IPS-20b (cell line): ENCODE results near the gene ZNF655.
"Not testable (repeated sequence)": the region's sequence is repeated elsewhere in the genome, so short reads cannot be mapped to it uniquely, and the experiment has no call there.

ENCODE experiments used
- H3K27ac ChIP-seq: one replicate; pipeline ENCODE4 v1.5.1; 2013; ENCODE audit warnings: low read length
- H3K27me3 ChIP-seq: 2 replicates; pipeline ENCODE4 v1.6.1; 2013; ENCODE audit warnings: mild to moderate bottlenecking, low read length, inconsistent platforms; ENCODE audit not compliant: insufficient read depth
- H3K36me3 ChIP-seq: 2 replicates; pipeline ENCODE4 v1.6.1; 2013; ENCODE audit warnings: low read depth, mild to moderate bottlenecking, inconsistent platforms, low read length, moderate library complexity; ENCODE audit not compliant: insufficient read depth
- H3K4me1 ChIP-seq: 2 replicates; pipeline ENCODE4 v1.6.1; 2013; ENCODE audit warnings: mild to moderate bottlenecking, control low read depth, inconsistent platforms, low read length, moderate library complexity; ENCODE audit not compliant: insufficient read depth
- H3K4me3 ChIP-seq: 2 replicates; pipeline ENCODE4 v1.5.1; 2013; ENCODE audit warnings: mild to moderate bottlenecking, low read length, inconsistent platforms
- H3K9ac ChIP-seq: 2 replicates; pipeline ENCODE4 v1.6.1; 2013; ENCODE audit warnings: low read depth, mild to moderate bottlenecking, inconsistent platforms, low read length, moderate library complexity
- H3K9me3 ChIP-seq: 2 replicates; pipeline ENCODE4 v1.6.1; 2013; ENCODE audit warnings: mild to moderate bottlenecking, low read depth, low read length, inconsistent platforms; ENCODE audit not compliant: insufficient read depth

ZNF655 gene

DNA sequence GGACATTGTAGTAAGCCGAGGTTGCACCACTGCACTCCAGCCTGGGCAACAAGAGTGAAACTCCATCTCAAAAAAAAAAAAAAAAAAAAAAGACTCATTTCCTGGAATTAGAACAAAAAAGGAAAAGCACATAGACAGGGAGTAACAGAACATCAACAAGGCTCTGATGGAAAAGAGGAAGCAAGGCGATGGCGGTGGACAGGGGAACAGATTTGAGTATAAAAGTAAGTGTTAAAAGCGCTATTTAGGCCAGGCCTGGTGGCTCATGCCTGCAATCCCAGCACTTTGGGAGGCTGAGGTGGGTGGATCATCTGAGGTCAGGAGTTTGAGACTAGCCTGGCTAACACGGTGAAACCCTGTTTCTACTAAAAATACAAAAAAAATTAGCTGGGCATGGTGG is 13.1 kb upstream of the ZNF655 start:
- H3K4me1 ChIP-seq, H3K27ac ChIP-seq, H3K27me3 ChIP-seq, H3K9ac ChIP-seq, H3K4me3 ChIP-seq: not testable (repeated sequence)
- H3K36me3 ChIP-seq, result peaks cover 22% of the 10 kb centered on the region
- peaks cover 50% of the 10 kb centered on the region for H3K9me3 ChIP-seq

DNA sequence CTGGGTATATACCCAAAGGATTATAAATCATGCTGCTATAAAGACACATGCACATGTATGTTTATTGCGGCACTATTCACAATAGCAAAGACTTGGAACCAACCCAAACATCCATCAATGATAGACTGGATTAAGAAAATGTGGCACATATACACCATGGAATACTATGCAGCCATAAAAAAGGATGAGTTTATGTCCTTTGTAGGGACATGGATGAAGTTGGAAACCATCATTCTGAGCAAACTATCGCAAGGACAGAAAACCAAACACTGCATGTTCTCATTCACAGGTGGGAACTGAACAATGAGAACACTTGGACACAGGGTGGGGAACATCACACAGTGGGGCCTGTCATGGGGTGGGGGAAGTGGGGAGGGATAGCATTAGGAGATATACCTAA is 8.9 kb upstream of the ZNF655 start:
- Histone ChIP-seq H3K36me3 (peaks cover 24% of the 10 kb centered on the region), H3K9me3 (peaks cover 15% of the 10 kb centered on the region; the same call in 1 of the 2 replicates)
- H3K27me3 ChIP-seq, H3K9ac ChIP-seq, H3K4me1 ChIP-seq, H3K4me3 ChIP-seq, H3K27ac ChIP-seq: not testable (repeated sequence)

DNA sequence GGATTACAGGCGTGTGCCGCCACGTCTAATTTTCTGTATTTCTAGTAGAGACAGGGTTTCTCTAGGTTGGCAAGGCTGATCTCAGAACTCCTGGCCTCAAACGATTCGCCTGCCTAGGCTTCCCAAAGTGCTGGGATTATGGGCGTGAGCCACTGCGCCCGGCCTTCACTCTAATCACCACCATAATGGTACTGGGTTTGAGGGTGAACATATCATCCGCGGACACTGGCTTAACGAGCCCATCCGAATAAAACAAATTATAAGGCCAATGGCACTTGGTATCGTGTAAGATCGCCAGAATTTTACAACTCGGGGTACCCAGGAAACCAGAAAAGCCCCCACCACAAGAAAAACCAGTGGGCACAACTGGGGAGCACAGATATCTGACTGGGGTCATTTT is 7.1 kb upstream of the ZNF655 start:
- H3K27me3 ChIP-seq, result no peaks in the 10 kb centered on the region
- H3K4me1 ChIP-seq, result no peaks in the 10 kb centered on the region
- peak overlapping the region; percentile 96 for H3K9ac ChIP-seq
- peaks cover 10% of the 10 kb centered on the region; the same call in 1 of the 2 replicates for H3K9me3 ChIP-seq
- H3K36me3 ChIP-seq, result peaks cover 38% of the 10 kb centered on the region
- H3K27ac ChIP-seq, result no peak overlapping the region
- H3K4me3 ChIP-seq, result peak overlapping the region; percentile 97

DNA sequence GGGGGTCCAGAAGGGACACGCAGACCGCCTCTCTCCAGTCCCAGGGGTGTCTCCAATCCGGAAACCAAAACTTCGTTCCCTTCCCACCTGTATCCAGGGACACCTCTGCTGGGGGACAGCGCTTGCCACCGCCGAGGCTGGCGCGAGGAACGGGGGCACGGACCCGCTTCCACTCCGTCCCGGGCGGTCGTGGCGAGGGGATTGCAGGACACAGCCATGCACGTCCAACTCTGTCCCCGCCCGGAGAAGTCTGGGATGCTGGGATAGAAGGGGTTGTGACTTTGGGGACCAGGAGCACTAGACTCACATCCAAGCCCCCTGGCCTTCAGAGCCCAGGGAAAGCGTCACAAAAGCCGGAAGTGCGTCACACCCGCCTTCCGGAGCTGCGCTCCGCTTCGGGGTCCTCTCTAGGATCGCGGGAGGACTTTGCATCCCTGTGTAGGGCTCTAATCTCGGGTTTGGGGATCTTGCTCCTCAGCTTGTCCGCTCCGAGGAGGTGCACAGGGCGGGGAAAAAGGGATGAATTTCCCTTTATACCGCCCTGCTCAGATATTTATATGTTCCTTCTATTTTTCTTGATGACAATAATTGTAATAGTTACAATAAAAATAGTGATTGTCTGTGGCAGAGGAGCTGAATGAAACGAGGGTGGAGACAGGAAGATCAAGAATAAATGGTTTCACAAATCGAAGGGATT is 6.5 kb upstream of the ZNF655 start, which contains the start of gene FAM200A:
Gene FAM200A (minus strand): TSS at position 348 of the 697 bp plus-strand sequence. CDS start 3,707 bp downstream, outside the sequence.
- Histone ChIP-seq H3K4me3 (peak within 1 kb of the TSS; percentile 97), H3K9me3 (peaks cover 8% of the 10 kb centered on the region; the same call in 1 of the 2 replicates), H3K27me3 (no peaks in the 10 kb centered on the region), H3K4me1 (no peaks in the 10 kb centered on the region), H3K36me3 (peaks cover 38% of the 10 kb centered on the region), H3K9ac (peak within 1 kb of the TSS; percentile 96), H3K27ac (no peak within 1 kb of the TSS)

DNA sequence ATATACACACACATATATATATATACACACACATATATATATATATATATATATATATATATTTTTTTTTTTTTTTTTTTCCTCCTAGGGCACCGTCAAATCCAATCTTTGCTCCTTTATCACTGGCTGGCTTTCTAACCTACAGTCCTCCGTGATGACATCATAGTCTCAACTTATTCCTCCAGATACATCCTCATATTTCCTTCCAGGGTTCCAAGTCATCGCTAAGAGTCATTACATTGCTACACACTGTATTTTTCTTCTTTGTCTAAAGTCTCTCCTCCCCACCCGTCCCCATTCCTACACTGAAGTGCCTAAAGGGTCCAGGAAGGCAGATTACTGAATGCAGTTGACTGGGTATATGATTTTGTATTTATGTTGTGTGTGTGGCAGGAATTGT is 5.4 kb upstream of the ZNF655 start:
- Histone ChIP-seq H3K9me3 (peaks cover under 1% of the 10 kb centered on the region; the same call in 1 of the 2 replicates), H3K9ac (no peak overlapping the region), H3K27ac (no peak overlapping the region), H3K27me3 (no peaks in the 10 kb centered on the region), H3K36me3 (peaks cover 31% of the 10 kb centered on the region), H3K4me1 (no peaks in the 10 kb centered on the region; the same call in 1 of the 2 replicates), H3K4me3 (no peak overlapping the region)

DNA sequence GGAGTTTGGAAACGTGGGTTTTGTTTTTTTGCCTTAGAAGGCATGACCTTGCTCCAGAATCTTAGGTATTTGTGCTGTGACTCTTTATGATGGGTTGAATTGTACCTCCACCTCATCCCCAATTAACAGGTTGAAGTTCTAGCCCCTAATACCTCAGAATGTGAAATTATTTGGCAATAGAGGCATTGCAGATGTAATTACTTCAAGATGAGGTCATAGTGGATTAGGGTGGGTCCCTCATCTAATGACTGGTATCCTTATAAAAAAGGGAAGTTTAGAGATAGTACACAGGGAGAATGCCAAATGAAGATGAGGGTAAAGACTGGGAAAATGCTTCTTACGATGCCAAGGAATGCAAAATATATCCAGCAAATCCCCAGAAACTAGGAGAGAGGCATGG is 3.5 kb upstream of the ZNF655 start:
- Histone ChIP-seq H3K9ac (no peak overlapping the region), H3K27me3 (no peaks in the 10 kb centered on the region), H3K4me3 (no peak overlapping the region), H3K9me3 (no peaks in the 10 kb centered on the region), H3K36me3 (peaks cover 26% of the 10 kb centered on the region), H3K27ac (no peak overlapping the region), H3K4me1 (no peaks in the 10 kb centered on the region; the same call in 1 of the 2 replicates)

DNA sequence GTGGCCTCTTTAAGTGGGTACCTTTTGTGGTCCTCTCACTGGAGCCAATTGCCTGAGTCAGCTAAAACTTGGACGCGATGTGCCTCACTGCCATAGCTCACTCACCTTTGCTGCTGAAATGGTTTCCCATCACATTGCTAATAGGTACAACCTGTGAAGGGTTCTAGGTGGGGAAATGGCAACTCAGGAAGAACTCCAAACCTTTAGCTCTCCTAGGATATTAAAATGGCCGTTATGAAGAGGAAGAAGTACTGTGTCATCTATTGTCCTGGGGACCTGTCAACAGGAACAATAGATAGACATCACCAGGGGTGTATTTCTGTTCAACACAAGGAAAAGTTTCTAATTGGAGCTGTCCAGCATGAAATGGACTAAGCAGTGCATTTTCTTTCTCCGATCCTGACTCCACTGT is 1.2 kb upstream of the ZNF655 start:
- Histone ChIP-seq H3K9ac (peak overlapping the region; percentile 100), H3K4me3 (peak overlapping the region; percentile 92), H3K9me3 (no peaks in the 10 kb centered on the region), H3K36me3 (peaks cover 48% of the 10 kb centered on the region), H3K27ac (no peak overlapping the region), H3K4me1 (no peaks in the 10 kb centered on the region; the same call in none of the 2 replicates), H3K27me3 (no peaks in the 10 kb centered on the region)

DNA sequence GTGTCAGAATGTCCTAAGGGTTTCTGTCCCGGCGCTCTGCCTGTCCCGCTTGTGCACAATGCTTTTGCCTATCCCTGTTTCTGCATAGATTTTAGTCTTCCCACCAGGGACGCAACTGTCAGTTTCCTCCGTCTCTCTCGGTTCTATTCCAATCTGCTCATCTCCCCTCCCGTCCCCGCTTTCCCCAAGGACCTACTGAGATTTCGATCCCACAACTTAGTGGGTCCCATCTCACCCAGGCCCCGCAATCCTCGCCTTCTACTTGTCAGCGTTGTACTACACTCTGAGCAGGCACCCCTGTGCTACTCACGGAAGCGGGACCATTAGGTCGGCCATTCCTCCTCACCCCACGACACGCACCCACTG is 519 bp upstream of the ZNF655 start:
- H3K27ac ChIP-seq, result peak overlapping the region; percentile 96
- peaks cover 55% of the 10 kb centered on the region for H3K36me3 ChIP-seq

DNA sequence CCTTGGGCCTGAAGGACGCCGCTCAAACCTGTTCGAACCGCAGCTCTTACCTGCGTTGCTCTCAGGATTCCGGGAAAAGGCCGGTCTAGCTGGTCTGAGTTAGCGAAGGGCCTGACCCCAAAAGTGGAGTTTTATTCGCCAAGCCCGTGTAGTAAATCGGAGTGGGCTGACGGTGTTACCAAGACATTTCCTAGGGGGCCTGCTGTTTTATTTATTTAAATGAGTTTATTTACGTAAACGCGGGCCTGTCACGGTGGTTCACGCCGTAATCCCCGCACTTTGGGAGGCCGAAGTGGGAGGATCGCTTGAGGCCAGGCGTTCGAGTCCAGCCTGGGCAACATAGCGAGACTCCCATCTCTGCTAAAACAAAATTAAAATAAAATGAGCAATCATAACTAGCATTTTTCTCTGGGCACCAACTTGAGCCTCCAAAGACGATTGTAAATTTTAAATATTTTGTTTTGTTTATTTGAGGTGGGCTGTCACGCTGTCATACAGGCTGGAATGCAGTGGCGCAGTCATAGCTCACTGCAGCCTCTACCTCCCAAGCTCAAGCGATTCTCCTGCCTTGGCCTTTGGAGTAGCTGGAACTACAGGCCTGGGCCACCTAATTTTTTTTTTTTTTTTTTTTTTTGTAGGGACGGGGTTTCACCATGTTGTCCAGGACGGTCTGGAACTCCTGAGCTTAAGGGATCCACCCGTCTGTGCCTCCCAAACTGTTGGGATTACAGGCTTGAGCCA is 903 bp downstream of the ZNF655 start:
- Histone ChIP-seq H3K4me1 (no peaks in the 10 kb centered on the region; the same call in none of the 2 replicates), H3K9ac (peak overlapping the region; percentile 100), H3K4me3 (peak overlapping the region; percentile 92), H3K27me3 (no peaks in the 10 kb centered on the region), H3K36me3 (peaks cover 68% of the 10 kb centered on the region), H3K27ac (peak overlapping the region; percentile 85), H3K9me3 (no peaks in the 10 kb centered on the region)

More for the DNA sequence above, 519 bp upstream of the ZNF655 start:
- peak overlapping the region; percentile 92 for H3K4me3 ChIP-seq
- H3K27me3 ChIP-seq, result no peaks in the 10 kb centered on the region
- H3K9me3 ChIP-seq, result no peaks in the 10 kb centered on the region
- no peaks in the 10 kb centered on the region; the same call in none of the 2 replicates for H3K4me1 ChIP-seq
- peak overlapping the region; percentile 100 for H3K9ac ChIP-seq

DNA sequence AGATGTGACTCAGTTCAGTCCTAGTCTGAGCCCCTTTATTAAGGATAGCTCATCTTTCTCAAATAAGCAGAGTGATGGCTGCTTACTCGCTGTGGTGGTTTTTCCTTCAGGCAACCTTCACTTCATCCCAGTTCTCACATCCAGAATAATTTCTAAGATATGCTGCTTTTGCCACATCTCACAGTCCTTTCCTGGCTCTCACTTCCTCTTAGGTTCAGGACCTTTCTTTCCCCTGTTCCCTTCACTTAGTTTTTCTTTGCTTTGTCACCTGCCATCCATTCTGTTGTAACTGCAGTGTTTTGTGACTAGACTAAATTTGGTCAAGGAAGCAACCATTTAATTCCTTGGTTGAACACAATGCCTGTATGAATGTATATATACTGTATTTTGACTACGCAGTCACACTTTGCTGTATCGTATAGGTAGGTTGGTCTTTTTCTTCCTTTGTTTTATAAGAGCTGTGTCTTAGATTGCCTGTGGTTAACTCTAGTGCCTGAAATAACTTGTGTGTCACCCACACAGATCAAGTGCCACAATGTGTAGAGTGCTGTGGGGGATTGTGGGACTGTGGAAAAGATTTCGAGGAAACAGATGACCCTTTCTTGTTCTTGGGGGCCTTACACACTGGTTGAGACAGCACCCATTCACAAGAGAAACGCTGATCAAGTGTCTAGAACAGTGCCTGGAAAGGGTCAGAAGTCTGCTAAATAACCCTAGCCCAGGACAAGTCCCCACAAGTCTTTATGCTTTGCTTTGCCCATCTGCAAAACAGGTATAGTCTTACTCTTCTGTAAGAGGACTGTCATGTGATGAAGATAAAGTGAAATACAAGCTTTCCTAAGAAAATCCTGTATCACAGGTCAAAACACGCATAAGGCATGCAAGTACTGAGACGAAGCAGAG is 2.6 kb downstream of the ZNF655 start:
- no peaks in the 10 kb centered on the region for H3K9me3 ChIP-seq
- no peaks in the 10 kb centered on the region; the same call in none of the 2 replicates for H3K4me1 ChIP-seq
- H3K27ac ChIP-seq, result no peak overlapping the region
- no peak overlapping the region for H3K4me3 ChIP-seq
- peaks cover 70% of the 10 kb centered on the region for H3K36me3 ChIP-seq
- 0 out of 2 replicates have a peak overlapping the region, but pooled peaks have one; percentile 52 for H3K9ac ChIP-seq
- no peaks in the 10 kb centered on the region for H3K27me3 ChIP-seq

DNA sequence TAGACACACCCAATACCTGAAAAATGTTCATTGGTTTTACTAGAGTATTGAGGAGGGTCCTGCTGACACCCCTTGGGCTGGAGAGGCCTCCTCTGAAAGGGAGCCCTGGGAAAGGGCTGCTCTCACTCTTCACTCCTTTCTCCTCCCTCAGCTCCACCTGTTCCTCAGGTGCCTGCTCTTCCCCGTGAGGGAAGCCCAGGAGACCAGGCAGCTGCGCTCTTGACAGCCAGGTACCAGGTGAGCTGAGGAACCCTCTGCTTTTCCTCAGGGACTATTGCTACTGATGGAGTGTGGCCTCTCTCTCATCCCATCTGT is 3.3 kb downstream of the ZNF655 start:
- H3K4me3 ChIP-seq, result no peak overlapping the region
- peaks cover 69% of the 10 kb centered on the region for H3K36me3 ChIP-seq
- no peaks in the 10 kb centered on the region; the same call in none of the 2 replicates for H3K4me1 ChIP-seq
- H3K27ac ChIP-seq, result no peak overlapping the region
- H3K9me3 ChIP-seq, result no peaks in the 10 kb centered on the region
- H3K27me3 ChIP-seq, result no peaks in the 10 kb centered on the region
- H3K9ac ChIP-seq, result no peak overlapping the region
